Measurements from ENCODE around the gene MUSTN1.

The MUSTN1 gene

GRCh38 chr3:52798978-52799476, 35.8 kb downstream of the MUSTN1 start:
- DNase-seq = no peak

- no peak for DNase-seq
Measured at GRCh38 chr3:52798376-52798977, 36.3 kb downstream of the MUSTN1 start.

- DNase-seq = no peak
Measured at GRCh38 chr3:52796411-52796810, 38.4 kb downstream of the MUSTN1 start.

- DNase-seq = no peak
Measured at GRCh38 chr3:52795298-52795900, 39.4 kb downstream of the MUSTN1 start.

GRCh38 chr3:52794612-52795099, 40.2 kb downstream of the MUSTN1 start, which contains the start of gene ITIH3:
ITIH3 (plus strand) TSS chr3:52794796; CDS start chr3:52794804, 8 bp downstream.
- DNase-seq = peak in 1 of 2 experiments; percentile 33

- no peak for DNase-seq
Measured at GRCh38 chr3:52793702-52794611, 40.9 kb downstream of the MUSTN1 start.

- DNase-seq = peak; percentile 85 to 89
Measured at GRCh38 chr3:52792961-52793695, 41.7 kb downstream of the MUSTN1 start.

- no peak for DNase-seq
Measured at GRCh38 chr3:52792413-52792812, 42.4 kb downstream of the MUSTN1 start.

GRCh38 chr3:52791928-52792327, 42.9 kb downstream of the MUSTN1 start:
- DNase-seq = no peak

- no peak for DNase-seq
Measured at GRCh38 chr3:52791366-52791765, 43.5 kb downstream of the MUSTN1 start.

GRCh38 chr3:52790741-52791140, 44.1 kb downstream of the MUSTN1 start:
- DNase-seq = no peak

GRCh38 chr3:52790337-52790736, 44.5 kb downstream of the MUSTN1 start:
- DNase-seq = no peak

- no peak for DNase-seq
Measured at GRCh38 chr3:52789746-52790040, 45.1 kb downstream of the MUSTN1 start.

- no peak for DNase-seq
Measured at GRCh38 chr3:52788890-52789745, 45.7 kb downstream of the MUSTN1 start.

GRCh38 chr3:52787672-52788625, 46.9 kb downstream of the MUSTN1 start:
- no peak for DNase-seq

- DNase-seq = no peak
Measured at GRCh38 chr3:52787246-52787645, 47.6 kb downstream of the MUSTN1 start.

GRCh38 chr3:52786330-52787215, 48.2 kb downstream of the MUSTN1 start:
- no peak for DNase-seq

GRCh38 chr3:52784931-52785590, 49.8 kb downstream of the MUSTN1 start:
- no peak for DNase-seq

GRCh38 chr3:52784021-52784621, 50.7 kb downstream of the MUSTN1 start:
- DNase-seq = no peak

All from NCI-H446 (cell line).